Effector memory CD8-positive, alpha-beta T cell (primary cell): ENCODE measurements around the gene TMEM39A.

Source experiments
- ATAC-seq: fragments of 150-1000 bp; cut with Tn5 transposase; replicated peaks from 2 replicates; pipeline ENCODE4 v1.10.0; 2021; ENCODE audit warnings: mild to moderate bottlenecking, moderate library complexity
- DNase-seq, 3 experiments: peaks; one replicate each; pipeline ENCODE4 v3.0.0; 2021
- H3K27ac Mint-ChIP-seq, 2 donors: one replicate each; pipeline ENCODE4 v1.8.0; 2022; ENCODE audit warnings: mild to moderate bottlenecking in 2 of 2, mixed read lengths in 2 of 2, moderate library complexity in 2 of 2
- H3K27me3 Mint-ChIP-seq, 2 donors: one replicate each; pipeline ENCODE4 v1.8.0; 2022; ENCODE audit warnings: mixed read lengths in 2 of 2
- H3K36me3 Mint-ChIP-seq: one replicate; pipeline ENCODE4 v1.8.0; 2022; ENCODE audit warnings: mild to moderate bottlenecking, moderate library complexity, mixed read lengths; ENCODE audit not compliant: insufficient read depth
- H3K4me1 Mint-ChIP-seq, 2 donors: one replicate each; pipeline ENCODE4 v1.8.0; 2022; ENCODE audit warnings: low read depth in 2 of 2, mixed read lengths in 2 of 2
- H3K4me3 Mint-ChIP-seq, 2 donors: one replicate each; pipeline ENCODE4 v1.8.0; 2022; ENCODE audit warnings: mild to moderate bottlenecking in 2 of 2, mixed read lengths in 2 of 2, moderate library complexity in 2 of 2
- H3K9me3 Mint-ChIP-seq, 2 donors: one replicate each; pipeline ENCODE4 v1.8.0; 2022; ENCODE audit warnings: mixed read lengths in 2 of 2

Gene TMEM39A

DNA sequence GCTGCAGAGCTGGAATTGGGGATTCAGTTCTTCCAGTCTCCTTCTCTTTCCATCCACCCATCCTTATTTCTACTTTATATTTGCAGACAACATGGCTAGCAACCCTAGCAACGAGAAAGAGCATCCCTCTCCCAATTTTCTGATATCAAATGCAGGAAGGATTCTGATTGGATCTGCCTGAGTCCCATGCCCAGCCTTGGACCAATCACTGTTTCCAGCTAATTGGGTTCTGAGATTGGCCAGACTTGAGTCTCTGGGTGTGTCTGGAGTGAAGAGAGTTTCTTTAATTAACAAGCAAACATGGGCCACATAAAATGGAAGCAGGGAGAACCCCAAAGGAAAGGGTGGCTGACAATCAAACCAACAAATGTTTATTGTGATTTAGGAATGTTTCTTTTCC is 60.6 kb downstream of the TMEM39A start:
- DNase-seq (no peak), ATAC-seq (no peak)
- no peak overlapping the region for H3K27ac Mint-ChIP-seq
- no peaks in the 10 kb centered on the region for H3K9me3 Mint-ChIP-seq
- peaks cover 5% of the 10 kb centered on the region for H3K36me3 Mint-ChIP-seq
- no peaks in the 10 kb centered on the region for H3K27me3 Mint-ChIP-seq
- no peaks in the 10 kb centered on the region for H3K4me1 Mint-ChIP-seq
- H3K4me3 Mint-ChIP-seq = no peak overlapping the region

DNA sequence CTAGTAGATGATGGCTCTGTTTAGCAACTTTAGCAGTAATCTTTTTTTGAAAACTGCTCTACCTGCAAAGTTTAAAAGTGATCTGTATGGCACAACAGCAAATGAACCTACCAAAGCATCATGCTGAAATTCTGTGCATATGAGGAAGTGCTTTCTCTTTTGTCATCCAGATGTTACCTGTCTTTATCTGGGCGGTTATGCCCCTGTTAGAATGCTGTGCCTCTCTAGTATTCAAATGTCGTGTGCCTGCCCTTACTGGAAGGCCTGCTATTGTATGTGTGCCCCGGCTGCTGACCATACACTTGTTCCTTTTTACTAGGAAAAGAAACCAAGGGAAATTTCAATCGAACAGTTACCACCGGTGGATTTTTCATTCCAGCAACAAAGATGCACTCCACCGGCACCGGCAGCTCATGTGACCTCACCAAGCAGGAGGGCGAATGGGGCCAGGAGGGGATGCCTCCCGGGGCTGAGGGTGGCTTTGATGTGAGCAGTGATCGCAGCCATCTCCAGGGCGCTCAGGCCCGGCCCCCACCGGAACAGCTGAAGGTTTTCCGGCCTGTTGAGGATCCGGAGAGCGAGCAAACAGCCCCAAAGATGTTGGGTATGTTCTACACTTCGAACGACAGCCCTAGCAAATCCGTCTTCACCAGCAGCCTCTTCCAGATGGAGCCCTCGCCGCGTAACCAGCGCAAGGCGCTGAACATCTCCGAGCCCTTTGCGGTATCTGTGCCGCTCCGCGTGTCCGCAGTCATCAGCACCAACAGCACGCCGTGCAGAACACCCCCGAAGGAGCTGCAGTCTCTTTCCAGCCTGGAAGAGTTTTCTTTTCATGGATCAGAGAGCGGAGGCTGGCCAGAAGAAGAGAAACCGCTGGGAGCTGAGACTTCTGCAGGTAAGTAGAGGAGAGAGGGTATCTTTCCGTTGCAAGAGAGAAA is 61.6 kb downstream of the TMEM39A start:
- Mint-ChIP-seq H3K9me3 (no peaks in the 10 kb centered on the region), H3K4me3 (no peak overlapping the region), H3K27me3 (no peaks in the 10 kb centered on the region), H3K27ac (no peak overlapping the region), H3K36me3 (peaks cover 5% of the 10 kb centered on the region), H3K4me1 (no peaks in the 10 kb centered on the region)
- ATAC-seq (no peak), DNase-seq (no peak)

DNA sequence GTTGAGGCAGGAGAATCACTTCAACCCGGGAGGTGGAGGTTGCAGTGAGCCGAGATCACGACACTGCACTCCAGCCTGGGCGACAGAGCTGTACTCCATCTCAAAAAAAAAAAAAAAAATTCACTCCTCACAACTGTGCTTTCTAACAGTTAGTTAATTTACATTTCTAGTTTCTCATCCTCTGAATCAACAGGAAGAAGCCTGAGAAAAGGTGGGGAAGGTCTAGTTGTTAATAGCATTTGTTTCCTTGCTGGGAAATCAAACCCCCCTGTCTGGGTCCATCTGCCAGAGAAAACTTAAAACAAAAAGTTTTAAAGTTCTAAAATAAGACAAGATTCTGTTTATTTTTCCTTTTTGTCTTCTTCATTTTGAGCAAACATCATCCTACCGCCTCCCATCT is 62.3 kb downstream of the TMEM39A start:
- Mint-ChIP-seq H3K27ac (peak overlapping the region in 1 of 2 donors; percentile 64), H3K4me1 (peaks cover 0 to under 1% of the 10 kb centered on the region in 2 donors), H3K4me3 (no peak overlapping the region), H3K9me3 (no peaks in the 10 kb centered on the region), H3K27me3 (no peaks in the 10 kb centered on the region), H3K36me3 (peaks cover 5% of the 10 kb centered on the region)
- ATAC-seq (no peak), DNase-seq (no peak)

DNA sequence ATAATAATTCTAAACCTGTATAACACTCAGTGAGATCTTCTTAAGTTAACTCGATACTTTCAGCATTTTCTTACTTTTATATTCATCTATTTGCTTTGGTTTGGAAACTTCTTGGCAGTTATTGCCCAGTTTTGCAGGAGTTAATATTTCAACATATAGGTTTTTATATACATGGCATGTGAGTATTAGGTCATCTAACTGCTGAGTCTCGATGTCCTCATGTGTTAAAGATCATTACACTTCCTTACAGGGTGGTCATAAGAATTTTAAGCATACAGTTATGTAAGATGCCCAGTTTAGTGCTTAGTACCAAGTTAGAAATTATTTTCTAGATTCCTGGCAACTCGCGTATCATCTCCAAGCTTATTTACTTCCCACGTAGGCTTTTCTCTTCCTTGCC is 62.9 kb downstream of the TMEM39A start:
- H3K4me1 Mint-ChIP-seq = peaks cover 4 to 7% of the 10 kb centered on the region in 2 donors
- H3K4me3 Mint-ChIP-seq = no peak overlapping the region
- DNase-seq = no peak
- H3K27me3 Mint-ChIP-seq = no peaks in the 10 kb centered on the region
- H3K27ac Mint-ChIP-seq = peak overlapping the region in 1 of 2 donors; percentile 64
- peaks cover 5% of the 10 kb centered on the region for H3K36me3 Mint-ChIP-seq
- H3K9me3 Mint-ChIP-seq = no peaks in the 10 kb centered on the region
- no peak for ATAC-seq

DNA sequence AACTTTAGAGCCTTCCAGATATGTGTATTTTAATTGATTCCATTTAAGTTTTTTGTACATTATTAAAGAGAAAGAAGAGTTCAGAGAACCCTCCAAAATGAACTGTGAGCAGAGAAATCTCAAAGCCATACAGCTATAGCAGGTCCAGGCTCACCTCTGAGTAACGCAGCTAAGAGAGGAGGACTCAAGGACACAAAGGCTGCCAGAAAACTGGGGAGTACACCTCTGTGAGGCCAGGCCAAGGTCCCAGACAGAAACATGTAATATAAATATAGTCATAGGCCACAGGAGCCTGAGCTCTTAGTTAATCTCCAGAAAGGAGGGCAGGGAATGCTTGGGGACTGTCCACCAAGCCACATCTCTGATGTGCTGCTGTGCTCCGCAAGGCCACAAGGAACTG is 66.5 kb downstream of the TMEM39A start:
- H3K36me3 Mint-ChIP-seq = peaks cover 11% of the 10 kb centered on the region
- H3K27me3 Mint-ChIP-seq = no peaks in the 10 kb centered on the region
- ATAC-seq = no peak
- H3K9me3 Mint-ChIP-seq = no peaks in the 10 kb centered on the region
- H3K4me3 Mint-ChIP-seq = no peak overlapping the region
- peaks cover 5 to 8% of the 10 kb centered on the region in 2 donors for H3K4me1 Mint-ChIP-seq
- H3K27ac Mint-ChIP-seq = no peak overlapping the region
- DNase-seq = no peak

DNA sequence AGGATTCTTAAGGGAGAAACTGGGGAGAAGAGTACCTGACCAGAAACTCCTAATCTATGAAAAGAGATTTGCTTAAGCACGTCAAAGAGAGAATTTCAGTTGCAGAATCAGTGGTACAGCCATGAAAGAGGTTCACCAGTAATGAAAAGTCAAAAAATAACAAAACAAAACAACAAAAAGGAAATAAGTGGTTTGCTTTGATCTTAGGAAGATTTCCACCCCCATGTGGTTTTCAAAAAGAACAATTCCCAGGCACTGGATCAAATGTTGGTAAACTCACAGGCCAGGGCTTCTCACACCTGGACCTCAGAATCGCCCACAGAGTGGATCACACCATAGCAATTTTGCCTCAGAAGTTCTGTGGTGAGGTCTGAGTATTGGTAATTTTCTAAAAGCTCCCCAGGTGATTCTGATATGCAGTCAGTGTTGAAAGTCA is 67.5 kb downstream of the TMEM39A start:
- peaks cover 9% of the 10 kb centered on the region for H3K36me3 Mint-ChIP-seq
- no peaks in the 10 kb centered on the region for H3K9me3 Mint-ChIP-seq

DNA sequence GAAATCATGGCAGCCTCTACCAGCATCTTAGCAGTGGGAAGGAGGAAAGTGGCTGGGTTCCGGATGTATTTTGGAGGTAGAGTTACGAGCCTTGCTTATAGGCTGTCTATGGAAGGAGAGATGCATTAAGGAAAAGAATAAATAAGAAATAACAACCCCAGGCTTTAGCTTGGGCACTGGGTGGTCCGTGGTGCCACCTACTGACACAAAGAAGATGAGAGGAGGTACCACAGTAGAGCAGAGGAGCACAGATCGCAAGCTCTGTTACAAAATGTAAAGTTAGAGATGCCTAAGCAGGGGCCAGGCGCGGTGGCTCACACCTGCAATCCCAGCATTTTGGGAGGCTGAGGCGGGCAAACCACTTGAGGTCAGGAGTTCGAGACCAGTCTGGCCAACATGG is 74.8 kb downstream of the TMEM39A start:
- H3K4me3 Mint-ChIP-seq = no peak overlapping the region
- H3K27ac Mint-ChIP-seq = no peak overlapping the region
- peaks cover 9% of the 10 kb centered on the region for H3K36me3 Mint-ChIP-seq
- DNase-seq (peak in 1 of 3 experiments; percentile 5), ATAC-seq (peak; percentile 40)
- no peaks in the 10 kb centered on the region for H3K4me1 Mint-ChIP-seq
- no peaks in the 10 kb centered on the region for H3K27me3 Mint-ChIP-seq
- H3K9me3 Mint-ChIP-seq = no peaks in the 10 kb centered on the region

More for the DNA sequence above, 67.5 kb downstream of the TMEM39A start:
- DNase-seq (no peak), ATAC-seq (no peak)
- Mint-ChIP-seq H3K27me3 (no peaks in the 10 kb centered on the region), H3K4me3 (no peak overlapping the region), H3K4me1 (peaks cover 5 to 8% of the 10 kb centered on the region in 2 donors), H3K27ac (peak overlapping the region in 1 of 2 donors; percentile 39)

DNA sequence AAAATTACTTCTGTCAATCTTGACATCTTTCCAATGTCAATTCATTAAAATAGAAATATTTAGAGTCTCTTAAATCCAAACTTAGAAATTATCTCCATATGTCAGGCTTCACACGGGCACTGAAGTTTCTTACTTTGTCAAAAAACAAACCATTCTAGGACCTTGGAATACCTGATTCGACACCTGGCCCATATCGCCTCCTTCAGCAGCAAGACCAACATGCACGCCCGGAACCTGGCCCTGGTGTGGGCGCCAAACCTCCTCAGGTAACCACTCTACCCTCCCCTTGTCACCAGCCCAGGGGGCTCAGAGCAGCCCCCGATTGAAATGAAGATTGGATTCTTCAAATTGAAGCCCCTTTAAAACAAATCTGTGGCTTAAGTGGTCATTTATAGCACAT is 81.3 kb downstream of the TMEM39A start:
- Mint-ChIP-seq H3K27ac (peak overlapping the region in 1 of 2 donors; percentile 6), H3K4me1 (no peaks in the 10 kb centered on the region)
- ATAC-seq = no peak

DNA sequence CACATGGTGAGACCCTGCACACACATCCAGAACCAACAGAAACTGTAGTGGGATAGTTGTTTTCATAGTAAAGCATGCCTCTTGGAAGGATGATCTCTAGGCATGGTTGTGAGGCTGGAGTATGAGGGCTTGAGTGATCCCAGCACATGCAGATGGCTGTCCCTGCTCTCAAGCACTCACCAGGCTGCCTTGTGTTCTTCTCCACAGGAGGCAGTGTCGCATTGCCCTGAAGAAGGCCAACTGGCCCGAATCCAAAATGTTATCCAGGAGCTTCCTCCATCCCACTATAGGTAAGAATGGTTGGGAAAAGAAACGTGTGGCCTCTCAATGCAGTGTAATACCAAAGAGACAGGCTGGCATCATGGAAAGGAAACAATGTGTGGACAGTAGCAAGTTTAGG is 82.7 kb downstream of the TMEM39A start:
- H3K27ac Mint-ChIP-seq = no peak overlapping the region
- peaks cover 4% of the 10 kb centered on the region for H3K36me3 Mint-ChIP-seq

More for the DNA sequence above, 81.3 kb downstream of the TMEM39A start:
- Mint-ChIP-seq H3K27me3 (no peaks in the 10 kb centered on the region), H3K9me3 (no peaks in the 10 kb centered on the region), H3K4me3 (no peak overlapping the region), H3K36me3 (peaks cover 4% of the 10 kb centered on the region)
- no peak for DNase-seq

More for the DNA sequence above, 82.7 kb downstream of the TMEM39A start:
- no peak for ATAC-seq
- Mint-ChIP-seq H3K27me3 (no peaks in the 10 kb centered on the region), H3K4me3 (no peak overlapping the region), H3K9me3 (no peaks in the 10 kb centered on the region), H3K4me1 (no peaks in the 10 kb centered on the region)
- DNase-seq = no peak
